HL-60 (cell line): ENCODE measurements around the gene MFSD6.

Experiments
- DNase-seq, 2 experiments: peaks; one replicate each; pipeline ENCODE4 v3.0.0-alpha.2; 2010 to 2020; ENCODE audit warnings: low read depth in 1 of 2, low spot score in 1 of 2
- H3K27ac ChIP-seq: fragments of 250-450 bp; sonication (Bioruptor Pico); replicated peaks from 2 replicates; pipeline ENCODE4 v1.5.1; 2020; ENCODE audit warnings: mild to moderate bottlenecking, moderate library complexity
- H3K27me3 ChIP-seq: fragments of 250-450 bp; sonication (Bioruptor Pico); 2 replicates; pipeline ENCODE4 v1.5.1; 2021; ENCODE audit warnings: mild to moderate bottlenecking, moderate library complexity; ENCODE audit not compliant: insufficient read depth, poor library complexity, severe bottlenecking
- H3K4me3 ChIP-seq: replicated peaks from 2 replicates; pipeline ENCODE4 v1.5.1; 2011; ENCODE audit warnings: mild to moderate bottlenecking, control low read depth, low read length; ENCODE audit not compliant: insufficient read depth
- GABPA ChIP-seq: IDR thresholded peaks from 2 replicates; pipeline ENCODE4 v1.6.1; 2012; ENCODE audit warnings: low read depth
- POLR2AphosphoS5 ChIP-seq: IDR thresholded peaks from 2 replicates; pipeline ENCODE4 v1.6.1; 2012; ENCODE audit warnings: low read depth
- REST ChIP-seq: IDR thresholded peaks from 2 replicates; pipeline ENCODE4 v1.6.1; 2012; ENCODE audit warnings: low read depth; ENCODE audit not compliant: insufficient replicate concordance
- SPI1 ChIP-seq: IDR thresholded peaks from 2 replicates; pipeline ENCODE4 v1.6.1; 2012; ENCODE audit warnings: low read depth, mild to moderate bottlenecking, borderline replicate concordance
- TF ChIP-seq, protein P1 (sequence below): IDR thresholded peaks from one replicate; pipeline ENCODE4 v1.5.1; 2011; ENCODE audit warnings: low read length, control low read depth, inconsistent platforms; ENCODE audit not compliant: insufficient read depth

Gene MFSD6

GRCh38 chr2:190452433-190452832, 44.3 kb downstream of the MFSD6 start:
- Histone ChIP-seq H3K27ac (no peak overlapping the region), H3K4me3 (no peak overlapping the region), H3K27me3 (no peaks in the 10 kb centered on the region)
- DNase-seq, result no peak
- TF ChIP-seq, protein P1, sequence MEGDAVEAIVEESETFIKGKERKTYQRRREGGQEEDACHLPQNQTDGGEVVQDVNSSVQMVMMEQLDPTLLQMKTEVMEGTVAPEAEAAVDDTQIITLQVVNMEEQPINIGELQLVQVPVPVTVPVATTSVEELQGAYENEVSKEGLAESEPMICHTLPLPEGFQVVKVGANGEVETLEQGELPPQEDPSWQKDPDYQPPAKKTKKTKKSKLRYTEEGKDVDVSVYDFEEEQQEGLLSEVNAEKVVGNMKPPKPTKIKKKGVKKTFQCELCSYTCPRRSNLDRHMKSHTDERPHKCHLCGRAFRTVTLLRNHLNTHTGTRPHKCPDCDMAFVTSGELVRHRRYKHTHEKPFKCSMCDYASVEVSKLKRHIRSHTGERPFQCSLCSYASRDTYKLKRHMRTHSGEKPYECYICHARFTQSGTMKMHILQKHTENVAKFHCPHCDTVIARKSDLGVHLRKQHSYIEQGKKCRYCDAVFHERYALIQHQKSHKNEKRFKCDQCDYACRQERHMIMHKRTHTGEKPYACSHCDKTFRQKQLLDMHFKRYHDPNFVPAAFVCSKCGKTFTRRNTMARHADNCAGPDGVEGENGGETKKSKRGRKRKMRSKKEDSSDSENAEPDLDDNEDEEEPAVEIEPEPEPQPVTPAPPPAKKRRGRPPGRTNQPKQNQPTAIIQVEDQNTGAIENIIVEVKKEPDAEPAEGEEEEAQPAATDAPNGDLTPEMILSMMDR, result no peak
- peak; percentile 17; the same call in 1 of the 2 replicates for TF ChIP-seq SPI1

DNA sequence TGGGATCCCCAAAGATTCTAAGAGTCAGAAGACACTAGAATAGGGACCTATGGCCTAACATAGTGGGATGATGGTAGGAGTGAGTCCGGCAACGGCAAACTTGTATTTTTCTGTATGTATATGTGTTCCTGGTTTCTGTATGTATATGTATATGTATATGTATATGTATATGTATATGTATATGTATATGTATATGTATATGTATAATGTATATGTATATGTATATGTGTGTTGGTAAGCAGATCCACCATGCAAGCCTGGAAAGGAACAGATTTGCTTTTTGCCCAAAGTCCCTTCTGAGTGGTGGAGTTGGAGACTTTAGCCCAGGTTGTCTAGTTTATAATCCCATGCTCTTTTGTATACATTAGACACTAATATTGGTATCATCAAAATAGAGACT, 46.6 kb downstream of the MFSD6 start:
- DNase-seq, result no peak
- Histone ChIP-seq H3K27me3 (no peaks in the 10 kb centered on the region), H3K27ac (no peak overlapping the region), H3K4me3 (no peak overlapping the region)
- no peak for TF ChIP-seq POLR2AphosphoS5
- TF ChIP-seq GABPA, result no peak
- no peak for TF ChIP-seq SPI1
- TF ChIP-seq REST, result no peak
- TF ChIP-seq, protein P1, result no peak

GRCh38 chr2:190455358-190456095, 47.4 kb downstream of the MFSD6 start:
- TF ChIP-seq, protein P1, result no peak
- no peak for TF ChIP-seq REST
- TF ChIP-seq POLR2AphosphoS5, result no peak
- TF ChIP-seq SPI1, result peak; percentile 4; the same call in 1 of the 2 replicates
- Histone ChIP-seq H3K27me3 (no peaks in the 10 kb centered on the region), H3K27ac (no peak overlapping the region), H3K4me3 (no peak overlapping the region)
- no peak for DNase-seq

DNA sequence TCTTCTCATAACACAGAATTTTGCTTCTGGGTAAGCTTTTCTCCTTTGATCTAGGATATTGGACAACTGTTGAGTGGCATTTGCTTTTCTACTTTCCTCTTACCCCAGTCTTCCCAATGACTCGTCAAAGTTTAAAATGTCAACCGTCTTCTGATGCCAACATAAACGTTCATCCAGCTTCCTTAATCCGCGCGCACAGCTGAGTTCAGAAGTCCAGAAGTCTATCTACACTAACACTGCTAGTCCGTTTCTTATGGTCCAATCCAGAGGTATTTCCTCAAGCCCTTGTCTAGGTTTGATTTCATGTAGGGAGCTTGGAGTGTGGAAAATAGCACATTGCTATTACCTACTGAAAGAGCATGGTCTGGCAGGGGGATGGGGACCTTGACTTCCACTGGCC, 48.7 kb downstream of the MFSD6 start:
- no peak for TF ChIP-seq REST
- no peak for TF ChIP-seq POLR2AphosphoS5
- TF ChIP-seq, protein P1, result no peak
- no peak for TF ChIP-seq SPI1
- TF ChIP-seq GABPA, result no peak
- Histone ChIP-seq H3K27ac (no peak overlapping the region), H3K4me3 (no peak overlapping the region), H3K27me3 (no peaks in the 10 kb centered on the region)
- DNase-seq, result no peak
